Measurements from ENCODE around the gene POLD2.
"Not testable (repeated sequence)": the region's sequence is repeated elsewhere in the genome, so short reads cannot be mapped to it uniquely, and the experiment has no call there.

Gene POLD2

DNA sequence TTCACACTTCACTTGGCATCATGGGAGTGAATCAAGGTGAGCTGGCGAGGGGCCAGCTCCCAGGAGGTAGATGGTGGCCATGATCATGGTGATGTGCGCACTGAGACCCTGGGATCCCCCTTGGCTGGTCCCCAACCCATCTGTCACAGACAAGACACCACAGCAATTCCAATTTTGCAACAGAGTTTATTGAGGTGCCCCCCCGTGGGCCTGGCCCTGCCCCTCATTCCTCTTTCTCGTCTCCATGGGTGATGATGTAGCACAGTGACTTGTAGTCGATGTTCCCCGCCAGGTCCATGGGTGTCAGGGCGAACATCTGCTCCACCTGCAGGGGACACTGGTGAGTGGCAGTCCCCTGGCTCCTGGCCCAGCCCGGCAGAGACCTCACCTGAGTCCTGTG is 15.3 kb upstream of the POLD2 start:
- no peak for DNase-seq (ENCODE audit: low read depth)

- no peak for DNase-seq (ENCODE audit: low read depth)
These were observed 13.4 kb upstream of the POLD2 start for GRCh38 chr7:44136731-44137130.

GRCh38 chr7:44134943-44135628 is 11.7 kb upstream of the POLD2 start:
- no peak for DNase-seq (ENCODE audit: low read depth)

- DNase-seq (ENCODE audit: low read depth), result no peak
These were observed 9.9 kb upstream of the POLD2 start for GRCh38 chr7:44133295-44133694.

GRCh38 chr7:44132039-44132438 is 8.7 kb upstream of the POLD2 start:
- no peak for DNase-seq (ENCODE audit: low read depth)

DNA sequence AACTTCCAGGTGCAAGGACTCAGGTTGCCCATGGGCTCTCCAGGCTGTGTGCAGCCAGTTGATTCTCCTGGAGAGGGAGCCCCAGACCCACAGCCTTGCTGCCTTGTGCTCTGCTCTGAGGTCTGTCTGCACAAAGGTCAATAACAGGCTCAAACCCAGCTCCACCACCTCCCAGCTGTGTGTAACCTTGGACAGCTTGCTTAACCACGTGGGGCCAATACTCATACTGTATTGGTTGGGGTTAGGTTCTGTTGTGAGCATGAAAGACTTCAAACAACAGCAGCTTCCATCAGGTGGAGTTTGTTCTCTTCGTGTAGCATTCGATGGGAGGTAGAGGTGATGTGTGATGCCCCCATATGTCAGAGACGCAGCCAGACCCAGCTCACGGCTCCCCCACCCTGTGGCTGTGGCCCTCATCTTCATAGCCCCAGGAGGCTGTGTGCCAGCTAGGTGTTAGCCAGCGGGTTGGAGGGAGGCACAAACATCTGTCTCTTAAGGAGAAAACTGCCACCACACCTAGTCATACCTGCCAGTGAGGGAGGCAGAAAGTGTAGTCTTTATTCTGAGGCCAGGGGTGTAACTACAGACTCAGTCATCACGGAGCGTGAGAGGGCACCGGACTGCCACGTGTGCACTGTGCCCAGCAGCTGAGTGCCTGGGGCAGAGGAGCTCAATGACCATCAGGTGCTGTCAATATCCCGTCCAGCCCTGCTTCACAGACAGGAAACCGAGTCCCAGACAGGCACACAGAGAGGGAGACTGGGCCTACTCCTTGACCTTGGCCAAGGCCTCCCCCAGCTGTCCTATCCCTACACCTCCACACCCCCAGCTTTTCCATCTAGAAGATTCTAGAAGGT is 8.1 kb upstream of the POLD2 start:
- no peak for DNase-seq (ENCODE audit: low read depth)

DNA sequence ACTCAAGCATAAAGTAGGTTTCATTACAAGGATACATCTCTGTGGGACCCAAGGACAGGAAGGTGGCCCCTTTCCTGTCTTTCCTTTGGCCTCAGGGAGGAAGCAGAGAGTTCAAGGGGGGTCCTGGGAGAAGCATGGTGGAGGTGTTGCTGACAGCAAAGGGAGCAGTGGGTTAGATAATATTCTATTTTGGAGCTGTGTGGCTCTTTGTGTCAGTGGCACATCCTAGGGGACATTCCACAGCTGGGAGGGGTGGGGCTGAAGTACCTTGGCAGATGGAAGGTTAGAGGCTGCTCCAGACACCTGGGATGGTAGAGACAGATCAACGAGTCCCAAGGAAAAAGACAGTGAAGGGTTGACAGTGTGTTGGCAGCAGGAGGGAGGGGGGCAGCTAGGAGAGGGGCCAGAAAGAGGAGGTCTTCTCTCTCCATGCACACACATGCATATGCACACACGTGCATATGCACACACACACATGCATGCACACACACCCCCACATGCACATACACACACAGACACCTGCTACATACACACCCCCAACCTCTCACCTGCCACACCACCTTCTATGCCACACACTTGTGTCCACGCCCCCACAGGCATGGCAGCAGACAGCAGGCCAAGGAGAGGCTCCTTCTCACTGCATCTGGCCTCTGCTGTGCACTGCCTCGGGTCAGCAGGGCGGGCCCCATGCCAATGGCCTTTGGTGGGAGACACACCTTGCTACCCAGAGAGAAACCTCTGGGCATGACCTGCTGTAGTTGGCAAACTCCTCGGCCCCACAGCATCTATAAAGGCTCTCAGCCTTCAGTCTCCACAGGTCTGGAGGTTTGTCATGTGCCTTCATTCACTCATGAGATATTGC is 5.6 kb upstream of the POLD2 start:
- no peak for DNase-seq (ENCODE audit: low read depth)

DNA sequence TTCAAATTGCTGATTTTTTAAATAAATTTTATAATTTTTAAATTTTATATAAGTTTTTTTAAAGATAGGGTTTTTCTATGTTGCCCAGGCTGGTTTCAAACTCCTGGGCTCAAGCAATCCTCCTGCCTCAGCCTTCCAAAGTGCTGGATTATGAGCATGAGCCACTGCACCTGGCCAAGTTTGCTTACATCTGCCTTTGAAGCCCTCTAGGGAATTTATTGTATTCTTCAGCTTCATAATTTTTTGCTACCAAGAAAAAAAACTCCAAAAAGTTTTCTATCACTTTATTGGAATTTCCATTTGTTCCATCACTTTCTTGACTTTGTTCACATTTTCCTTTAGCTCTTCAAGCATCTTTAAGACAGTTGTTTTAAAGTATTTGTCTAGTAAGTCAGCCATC is 3.8 kb upstream of the POLD2 start:
- DNase-seq (ENCODE audit: low read depth), result no peak

GRCh38 chr7:44126574-44126973 is 3.2 kb upstream of the POLD2 start:
- DNase-seq (ENCODE audit: low read depth), result not testable (repeated sequence)

GRCh38 chr7:44124822-44125202 is 1.5 kb upstream of the POLD2 start:
- no peak for DNase-seq (ENCODE audit: low read depth)

DNA sequence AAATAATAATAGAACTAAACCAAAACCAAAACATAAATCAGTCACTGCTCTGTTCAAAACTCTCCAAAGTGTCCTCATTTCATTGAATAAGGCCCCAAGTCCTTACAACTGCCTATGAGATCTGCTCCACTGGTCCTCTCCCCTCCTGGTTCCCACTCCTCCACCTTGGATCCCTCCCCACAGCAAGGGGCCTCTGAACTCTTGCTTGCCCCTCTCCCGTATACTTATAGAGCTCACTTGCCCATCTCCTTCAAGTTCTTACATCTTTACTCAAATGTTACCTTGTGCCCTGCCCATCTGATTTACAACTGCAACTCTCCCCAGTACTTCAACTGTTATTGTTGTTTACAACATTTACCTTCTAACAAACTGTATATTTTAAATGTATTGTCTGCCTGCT is 819 bp downstream of the POLD2 start:
- DNase-seq (ENCODE audit: low read depth), result no peak

DNA sequence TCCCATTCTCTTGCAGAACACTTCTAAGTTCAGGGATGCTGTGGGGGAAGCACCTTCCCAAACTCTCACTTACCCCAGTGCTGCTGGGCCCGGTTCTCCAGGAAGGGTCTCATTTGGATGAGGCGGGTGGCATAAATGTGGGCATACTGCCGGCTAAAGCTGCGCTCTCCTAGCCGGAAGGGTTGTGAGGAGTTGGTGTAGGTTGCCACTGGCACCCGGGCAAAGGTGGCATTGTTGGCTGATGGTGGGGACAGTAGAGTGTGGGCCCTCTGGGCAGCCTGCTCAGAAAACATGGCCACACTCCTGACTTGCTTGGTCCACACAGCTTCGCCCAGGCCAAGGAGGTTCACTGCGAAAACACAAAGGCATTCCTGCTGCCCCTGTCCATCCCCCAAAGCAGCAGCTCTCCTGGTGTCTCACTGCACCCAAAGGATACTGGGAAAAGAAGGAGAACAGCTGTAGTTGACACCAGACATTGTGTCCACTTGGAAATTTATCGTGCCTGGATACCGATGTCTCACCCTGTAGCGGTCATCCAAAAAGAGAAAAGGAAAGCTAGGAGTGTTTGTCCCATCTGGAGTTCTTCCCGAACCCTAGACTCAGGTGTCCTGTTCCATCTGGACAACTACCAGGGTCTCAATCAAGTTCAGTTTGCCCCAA is 1.5 kb downstream of the POLD2 start:
- no peak for DNase-seq (ENCODE audit: low read depth)

DNA sequence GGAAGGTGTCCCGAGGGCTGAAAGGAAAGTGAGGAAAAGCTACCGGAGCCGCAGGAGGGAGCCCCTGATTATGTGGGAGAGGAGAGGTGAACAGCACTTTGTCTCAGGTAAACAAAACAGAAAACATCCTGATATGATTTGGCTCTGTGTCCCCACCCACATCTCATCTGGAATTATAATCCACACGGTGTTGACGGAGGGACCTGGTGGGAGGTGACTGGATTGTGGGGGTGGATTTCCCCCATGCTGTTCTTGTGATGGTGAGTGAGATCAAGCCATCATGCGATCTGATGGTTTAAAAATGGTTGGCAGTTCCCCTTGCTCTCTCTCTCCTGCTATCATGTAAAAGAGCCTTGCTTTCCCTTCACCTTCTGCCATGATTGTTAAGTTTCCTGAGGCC is 3.0 kb downstream of the POLD2 start:
- DNase-seq (ENCODE audit: low read depth), result no peak

- no peak for DNase-seq (ENCODE audit: low read depth)
These were observed 3.4 kb downstream of the POLD2 start for GRCh38 chr7:44119829-44120380.

DNA sequence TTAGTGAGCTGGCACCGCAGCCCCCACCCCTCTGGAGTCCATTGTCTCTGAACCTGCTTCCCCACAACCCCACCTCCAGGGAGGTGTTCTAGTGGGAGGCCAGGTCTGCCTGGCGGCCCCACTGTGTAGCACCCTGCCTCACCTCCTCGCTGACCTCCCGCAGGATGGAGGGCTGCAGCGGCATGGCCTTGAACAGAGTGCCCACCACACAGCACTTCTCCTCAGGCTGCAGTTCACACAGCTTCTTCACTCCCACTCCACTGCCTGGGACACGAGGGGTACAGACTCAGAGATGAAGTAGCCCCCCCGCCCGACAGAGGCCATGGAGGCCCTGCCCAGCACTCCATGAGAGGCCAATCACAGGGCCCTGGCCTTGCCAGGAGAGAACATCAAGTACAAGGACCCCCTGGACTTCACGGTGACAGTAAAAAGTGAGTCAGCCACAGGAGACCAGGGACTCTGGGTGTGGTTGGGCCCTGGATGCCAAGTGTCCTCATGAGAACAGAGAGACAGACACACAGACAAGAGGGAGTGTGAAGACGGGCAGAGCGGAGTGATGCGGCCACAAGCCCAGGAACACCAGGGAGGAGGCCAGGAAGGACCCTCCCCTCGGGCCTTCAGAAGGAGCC is 5.4 kb downstream of the POLD2 start:
- no peak for DNase-seq (ENCODE audit: low read depth)

DNA sequence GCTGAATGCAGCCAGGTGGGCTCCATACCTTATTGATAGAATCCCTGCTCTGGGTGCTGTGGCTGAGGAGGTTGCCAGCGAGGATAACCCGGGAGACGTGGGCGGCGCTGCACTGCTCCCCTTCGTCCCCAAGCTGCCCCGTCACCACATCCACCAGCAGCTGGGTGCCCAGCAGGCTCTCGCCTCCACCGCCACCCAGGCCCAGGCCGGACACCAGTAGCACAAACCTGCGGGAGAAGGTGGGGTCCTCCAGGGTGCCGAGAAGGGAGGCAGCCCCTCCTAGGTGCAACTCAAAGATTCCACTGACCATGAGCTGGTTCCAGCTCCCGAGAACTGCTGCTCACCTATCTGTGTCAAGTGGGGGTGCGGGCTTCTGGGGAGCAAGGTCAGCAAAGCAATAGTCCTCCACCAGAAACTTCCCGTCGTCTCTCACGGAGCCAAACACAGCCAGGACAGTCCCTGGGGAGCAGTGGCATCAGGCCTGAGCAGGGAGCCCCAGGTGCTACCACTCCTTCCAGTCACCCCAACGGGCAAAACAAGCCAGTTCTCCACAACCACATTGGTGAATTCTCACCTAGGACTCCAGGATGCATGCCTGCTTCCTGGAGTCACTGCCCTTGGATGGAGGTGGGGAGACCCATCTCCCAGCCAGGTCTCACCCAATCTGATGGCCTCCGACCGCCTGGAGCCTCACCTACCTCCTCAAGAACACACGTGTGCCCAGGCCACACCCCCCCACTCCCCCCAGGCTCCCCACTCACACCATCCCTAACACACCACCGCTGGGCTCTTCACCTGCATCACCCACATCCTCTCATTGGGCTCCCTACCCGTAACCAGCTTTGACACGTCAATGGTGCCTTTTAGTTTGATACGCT is 6.3 kb downstream of the POLD2 start:
- DNase-seq (ENCODE audit: low read depth), result no peak

DNA sequence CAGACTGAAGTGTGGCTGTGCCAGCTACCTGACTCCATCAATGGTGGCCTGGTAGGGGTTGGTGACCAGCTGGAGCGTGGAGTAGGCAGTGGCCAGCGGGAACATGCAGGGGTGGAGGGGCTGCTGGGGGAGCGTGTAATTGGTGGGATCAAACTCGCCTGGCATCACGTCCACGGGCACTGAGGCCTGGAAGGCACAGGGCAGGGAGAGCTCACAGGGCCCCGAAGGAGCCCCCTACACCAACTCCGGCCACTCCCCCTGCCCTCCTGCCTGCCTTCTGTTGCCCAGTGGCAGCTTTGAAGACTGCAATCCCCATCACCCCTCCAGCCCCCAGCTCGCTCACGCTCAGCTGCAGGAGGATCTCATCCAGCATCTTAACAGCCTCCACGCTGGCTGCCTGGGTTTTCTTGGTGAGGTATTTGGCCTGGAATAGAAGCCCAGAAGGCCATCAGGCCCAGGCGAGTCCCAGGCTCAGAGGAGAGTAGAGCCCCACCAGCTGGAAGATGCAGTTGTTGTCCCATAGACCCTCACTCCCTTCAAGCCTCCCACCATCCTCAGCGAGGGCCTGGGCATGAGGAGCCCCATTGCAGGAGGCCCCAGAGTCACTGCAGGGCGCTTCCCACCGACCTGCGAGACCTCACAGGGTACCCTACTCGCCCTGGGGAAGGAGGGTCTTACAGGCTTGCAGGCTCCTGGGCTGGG is 7.1 kb downstream of the POLD2 start:
- DNase-seq (ENCODE audit: low read depth), result no peak

DNA sequence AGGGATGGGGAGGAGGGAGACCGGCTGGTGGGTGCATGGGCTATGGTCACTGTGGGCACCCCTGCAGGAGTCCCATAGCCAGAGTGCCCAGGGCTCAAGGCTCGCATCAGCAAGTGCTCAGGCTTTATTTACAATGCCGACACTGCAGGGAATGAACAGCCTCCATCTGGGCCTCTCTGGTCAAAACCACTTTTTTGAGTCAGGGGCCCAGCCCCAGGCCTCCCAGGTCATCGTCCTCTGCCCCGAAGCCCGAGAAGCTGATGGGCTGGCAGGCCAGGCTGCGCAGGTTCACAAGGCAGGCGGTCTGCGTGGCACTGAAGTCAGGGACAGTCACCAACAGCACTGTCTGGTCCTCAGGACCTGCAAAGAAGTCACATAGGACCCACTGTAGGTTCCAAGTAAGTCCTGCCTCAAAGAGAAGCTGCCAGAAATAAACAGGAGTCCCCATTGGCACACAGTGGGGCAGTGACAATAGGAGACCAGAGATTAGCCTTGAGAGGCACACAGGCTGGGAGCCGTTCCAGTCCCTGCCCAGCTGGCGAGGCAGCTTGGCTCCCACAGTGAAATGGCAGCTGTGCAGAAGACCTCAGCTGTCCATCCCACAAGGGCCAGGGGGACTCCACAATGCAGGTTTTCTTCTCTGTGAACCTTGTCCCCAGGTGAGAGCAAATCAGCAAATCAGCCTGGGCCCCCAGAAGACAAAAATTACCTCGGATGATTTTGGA is 8.6 kb downstream of the POLD2 start:
- DNase-seq (ENCODE audit: low read depth), result no peak

DNA sequence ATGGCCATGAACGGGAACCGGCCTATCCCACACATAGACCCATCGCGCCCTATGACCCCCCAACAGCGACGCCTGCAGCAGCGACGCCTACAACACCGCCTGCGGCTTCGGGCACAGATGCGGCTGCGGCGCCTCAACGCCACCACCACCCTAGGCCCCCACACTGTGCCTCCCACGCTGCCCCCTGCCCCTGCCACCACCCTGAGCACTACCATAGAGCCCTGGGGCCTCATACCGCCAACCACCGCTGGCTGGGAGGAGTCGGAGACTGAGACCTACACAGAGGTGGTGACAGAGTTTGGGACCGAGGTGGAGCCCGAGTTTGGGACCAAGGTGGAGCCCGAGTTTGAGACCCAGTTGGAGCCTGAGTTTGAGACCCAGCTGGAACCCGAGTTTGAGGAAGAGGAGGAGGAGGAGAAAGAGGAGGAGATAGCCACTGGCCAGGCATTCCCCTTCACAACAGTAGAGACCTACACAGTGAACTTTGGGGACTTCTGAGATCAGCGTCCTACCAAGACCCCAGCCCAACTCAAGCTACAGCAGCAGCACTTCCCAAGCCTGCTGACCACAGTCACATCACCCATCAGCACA is 9.5 kb downstream of the POLD2 start:
- no peak for DNase-seq (ENCODE audit: low read depth)
